SHP77 treated with DMSO at 0.1 percent for 48 hours (cell line): ENCODE measurements around the gene RAG1.

Experiments
- DNase-seq: peaks from one replicate; lab custom pipeline; 2025; lab: John Stamatoyannopoulos, UW

RAG1 gene

DNA sequence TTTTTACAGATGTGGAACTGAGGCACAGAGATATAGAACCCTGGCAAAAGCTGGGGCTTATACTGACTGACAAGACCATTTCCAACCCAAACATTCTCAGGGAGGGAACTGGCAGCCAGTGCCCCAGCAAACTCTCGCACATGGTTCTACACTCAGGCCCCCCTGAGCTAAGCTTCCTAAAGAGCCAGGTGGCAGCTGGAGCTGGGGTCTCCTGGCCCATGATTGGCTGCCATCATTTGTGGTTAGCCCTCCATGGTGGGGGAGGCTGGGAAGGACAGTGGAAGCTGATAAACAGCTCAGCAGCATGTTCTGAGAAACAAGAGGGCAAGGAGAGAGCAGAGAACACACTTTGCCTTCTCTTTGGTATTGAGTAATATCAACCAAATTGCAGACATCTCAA lies at the start of gene RAG1:
Gene RAG1, plus strand, starts transcription at position 314 of the 400 bp plus-strand sequence. CDS start 5,298 bp downstream, outside the sequence.
- DNase-seq: no peak

GRCh38 chr11:36530840-36531239 lies 37.0 kb upstream of the RAG1 start:
- DNase-seq: no peak

DNA sequence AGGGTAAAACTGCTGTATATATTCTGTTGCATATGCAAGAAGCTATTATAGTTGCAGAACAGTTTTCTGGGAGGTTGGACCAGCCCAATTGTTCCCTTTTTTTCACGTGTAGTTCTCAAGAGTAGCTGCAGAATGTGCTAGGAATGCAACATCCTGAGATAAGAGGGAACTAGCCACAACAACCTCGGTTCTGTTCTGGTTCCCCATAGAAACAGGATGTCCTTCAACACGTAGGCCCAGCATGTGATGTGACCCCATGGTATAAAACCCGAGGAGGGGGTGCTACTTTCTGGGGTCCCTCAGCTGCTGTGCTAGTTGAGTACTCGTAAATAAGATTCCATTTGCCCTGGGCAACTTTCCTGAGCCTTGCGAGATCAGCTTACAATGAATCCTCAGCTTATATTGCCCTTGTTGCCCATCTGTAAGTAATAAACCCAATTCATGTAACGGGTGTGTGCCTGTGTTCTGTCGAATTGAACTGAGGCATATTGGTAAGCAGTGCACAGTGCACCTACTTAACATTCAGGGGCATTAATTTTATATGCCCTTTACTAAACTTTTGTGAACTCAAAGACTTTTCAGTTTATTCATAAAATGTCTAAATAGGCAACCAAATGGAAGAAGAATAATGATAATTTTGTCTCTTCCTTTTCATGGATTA lies 34.7 kb upstream of the RAG1 start:
- no peak for DNase-seq

- DNase-seq: no peak
Measured at GRCh38 chr11:36534276-36534840, 33.4 kb upstream of the RAG1 start.

DNA sequence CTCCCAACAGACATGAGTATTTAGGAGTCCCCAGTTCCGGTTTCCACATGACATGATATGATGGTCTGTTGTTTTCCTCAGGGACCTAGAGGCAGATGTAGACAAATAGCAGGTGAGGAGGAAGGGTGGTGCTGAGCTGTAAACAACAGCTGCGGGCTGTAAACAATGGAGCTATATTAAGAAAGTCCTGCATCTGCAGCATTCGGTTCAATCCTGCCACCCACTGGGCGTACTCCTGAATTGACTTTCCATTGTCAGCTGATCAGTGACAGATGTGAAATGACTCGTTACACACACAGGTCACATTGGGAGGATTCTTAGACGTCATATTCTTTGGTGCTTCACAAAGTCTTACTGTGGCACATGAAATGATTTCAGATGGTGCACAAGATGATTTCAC lies 26.8 kb upstream of the RAG1 start:
- DNase-seq: peak; percentile 65

DNA sequence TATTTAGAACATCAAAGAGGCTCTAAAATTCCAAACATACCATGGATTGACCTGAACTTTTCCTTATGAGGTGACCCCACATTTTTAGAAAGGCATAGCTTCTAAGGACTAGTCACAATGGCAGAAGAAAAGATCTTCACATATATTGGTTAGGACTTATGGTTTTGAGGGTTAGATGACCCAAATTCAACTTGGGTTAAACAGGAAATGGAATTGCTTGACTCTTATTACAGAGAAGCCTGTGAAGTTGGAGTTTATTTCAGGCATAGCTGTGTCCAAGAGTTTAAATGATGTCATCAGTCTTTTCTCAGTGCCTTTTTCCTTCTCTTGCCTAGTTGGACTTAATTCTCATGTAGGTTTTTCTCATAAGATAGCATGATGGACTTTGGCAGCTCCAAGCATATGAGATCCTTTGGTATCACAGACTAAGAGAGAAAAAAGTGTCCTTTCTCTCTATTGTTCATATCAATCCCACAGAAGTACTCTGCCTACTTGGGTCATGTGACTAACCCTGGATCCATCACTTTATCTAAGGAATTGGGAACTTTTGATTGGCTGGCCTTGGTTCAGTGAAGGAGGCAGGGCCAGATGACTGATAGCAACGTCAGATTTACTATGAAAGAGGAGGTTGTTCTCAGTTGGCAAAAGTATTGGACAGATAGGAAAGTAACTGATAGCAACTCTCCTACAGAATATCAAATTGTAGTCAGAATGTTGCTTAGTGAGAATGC lies 17.3 kb upstream of the RAG1 start:
- no peak for DNase-seq

- peak; percentile 29 for DNase-seq
Measured at GRCh38 chr11:36557390-36557789, 10.4 kb upstream of the RAG1 start.

DNA sequence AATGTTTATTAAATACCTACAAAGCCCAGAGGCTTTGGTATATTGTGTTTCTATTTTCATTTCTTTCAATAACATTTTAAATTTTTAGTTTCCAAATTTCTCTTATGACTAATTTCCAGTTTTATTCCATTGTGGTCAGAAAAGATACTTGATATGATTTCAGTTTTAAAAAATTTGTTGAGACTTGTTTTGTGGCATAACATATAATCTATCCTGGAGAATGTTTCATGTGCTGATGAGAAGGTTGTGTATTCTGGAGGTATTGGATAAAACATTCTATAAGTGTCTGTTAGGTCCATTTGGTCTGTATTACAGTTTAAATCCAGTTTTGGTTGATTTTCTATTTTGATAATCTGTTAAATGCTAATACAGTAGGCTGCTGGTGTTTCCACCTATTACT lies 9.8 kb upstream of the RAG1 start:
- DNase-seq: no peak

- DNase-seq: no peak
Measured at GRCh38 chr11:36558571-36559413, 9.0 kb upstream of the RAG1 start.

DNA sequence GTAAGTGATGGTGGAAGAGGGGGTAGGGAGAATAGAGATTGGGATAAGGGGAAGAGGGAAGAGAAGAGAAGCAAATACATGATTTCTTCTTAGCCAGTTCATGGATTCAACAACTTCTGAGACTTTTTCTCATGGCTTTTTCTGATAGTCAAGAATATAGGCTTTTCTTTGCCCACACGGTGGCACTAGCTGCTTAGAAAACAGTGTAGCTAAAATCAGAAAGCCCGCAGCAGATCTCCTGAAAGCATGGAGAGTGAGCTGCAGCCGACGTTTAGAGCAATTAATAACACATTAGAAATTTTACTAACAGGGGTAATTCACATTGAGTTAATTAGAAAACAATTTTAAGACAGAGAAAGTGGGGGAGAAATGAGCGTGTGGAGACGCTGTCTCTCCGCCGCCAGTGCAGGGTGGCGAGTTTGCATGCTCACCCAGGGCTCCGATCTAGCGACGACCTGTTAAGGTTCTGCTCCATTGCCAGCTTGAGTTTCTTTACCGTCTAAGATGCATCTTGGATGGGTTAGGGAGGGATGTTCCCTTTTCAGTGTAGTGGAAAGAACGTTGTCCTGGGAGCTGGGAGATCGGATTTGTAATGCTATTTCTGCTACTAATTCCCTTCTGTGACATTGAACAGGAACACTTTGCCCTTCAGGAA lies 3.3 kb upstream of the RAG1 start:
- peak; percentile 50 for DNase-seq

- DNase-seq: no peak
Measured at GRCh38 chr11:36565031-36565610, 2.7 kb upstream of the RAG1 start.

- no peak for DNase-seq
Measured at GRCh38 chr11:36566407-36567053, 1.3 kb upstream of the RAG1 start.

DNA sequence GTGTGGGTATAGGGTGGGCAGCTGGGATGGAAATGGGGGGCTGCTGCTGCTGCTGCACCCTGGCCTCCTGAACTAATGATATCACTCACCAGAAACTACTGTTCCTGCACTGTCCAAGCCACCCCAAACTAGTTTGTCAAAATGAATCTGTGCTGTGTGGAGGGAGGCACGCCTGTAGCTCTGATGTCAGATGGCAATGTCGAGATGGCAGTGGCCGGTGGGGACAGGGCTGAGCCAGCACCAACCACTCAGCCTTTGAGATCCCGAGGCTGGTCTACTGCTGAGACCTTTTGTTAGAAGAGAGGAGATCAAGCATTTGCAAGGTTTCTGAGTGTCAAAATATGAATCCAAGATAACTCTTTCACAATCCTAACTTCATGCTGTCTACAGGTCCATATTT lies 1.3 kb downstream of the RAG1 start:
- no peak for DNase-seq

DNA sequence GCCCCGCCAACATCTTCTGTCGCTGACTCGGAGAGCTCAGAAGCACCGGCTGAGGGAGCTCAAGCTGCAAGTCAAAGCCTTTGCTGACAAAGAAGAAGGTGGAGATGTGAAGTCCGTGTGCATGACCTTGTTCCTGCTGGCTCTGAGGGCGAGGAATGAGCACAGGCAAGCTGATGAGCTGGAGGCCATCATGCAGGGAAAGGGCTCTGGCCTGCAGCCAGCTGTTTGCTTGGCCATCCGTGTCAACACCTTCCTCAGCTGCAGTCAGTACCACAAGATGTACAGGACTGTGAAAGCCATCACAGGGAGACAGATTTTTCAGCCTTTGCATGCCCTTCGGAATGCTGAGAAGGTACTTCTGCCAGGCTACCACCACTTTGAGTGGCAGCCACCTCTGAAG lies 6.7 kb downstream of the RAG1 start:
- DNase-seq: no peak

DNA sequence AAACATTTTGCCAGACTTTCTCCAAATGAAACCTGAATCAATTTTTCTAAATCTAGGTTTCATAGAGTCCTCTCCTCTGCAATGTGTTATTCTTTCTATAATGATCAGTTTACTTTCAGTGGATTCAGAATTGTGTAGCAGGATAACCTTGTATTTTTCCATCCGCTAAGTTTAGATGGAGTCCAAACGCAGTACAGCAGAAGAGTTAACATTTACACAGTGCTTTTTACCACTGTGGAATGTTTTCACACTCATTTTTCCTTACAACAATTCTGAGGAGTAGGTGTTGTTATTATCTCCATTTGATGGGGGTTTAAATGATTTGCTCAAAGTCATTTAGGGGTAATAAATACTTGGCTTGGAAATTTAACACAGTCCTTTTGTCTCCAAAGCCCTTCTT lies 9.6 kb downstream of the RAG1 start:
- no peak for DNase-seq

- DNase-seq: no peak
Measured at GRCh38 chr11:36577859-36578258, 10.1 kb downstream of the RAG1 start.

GRCh38 chr11:36578458-36578857 lies 10.7 kb downstream of the RAG1 start:
- no peak for DNase-seq

GRCh38 chr11:36581536-36581935 lies 13.7 kb downstream of the RAG1 start:
- no peak for DNase-seq

GRCh38 chr11:36583667-36584066 lies 15.9 kb downstream of the RAG1 start:
- DNase-seq: no peak

DNA sequence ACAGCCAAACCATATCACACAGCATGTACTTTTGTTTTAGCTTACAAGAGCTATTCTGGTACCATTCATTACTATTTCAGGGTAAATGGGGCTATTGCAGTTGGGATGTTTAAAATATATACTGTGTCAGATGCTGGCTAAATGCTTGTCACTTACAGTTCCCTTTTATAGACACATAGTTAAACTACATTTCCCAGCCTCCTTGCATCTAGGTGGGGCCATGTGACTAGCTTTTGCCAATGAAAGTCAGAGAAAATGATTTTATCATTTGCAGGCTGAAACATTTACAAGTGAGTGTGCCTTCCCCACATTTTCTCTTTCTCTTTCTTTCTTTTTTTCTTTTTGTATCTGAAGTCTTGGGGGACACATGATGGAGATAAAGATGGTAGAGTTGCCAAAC lies 18.7 kb downstream of the RAG1 start:
- DNase-seq: no peak

- DNase-seq: no peak
Measured at GRCh38 chr11:36588099-36588498, 20.3 kb downstream of the RAG1 start.
